ENCODE results near the gene STX10.

STX10 gene

DNA sequence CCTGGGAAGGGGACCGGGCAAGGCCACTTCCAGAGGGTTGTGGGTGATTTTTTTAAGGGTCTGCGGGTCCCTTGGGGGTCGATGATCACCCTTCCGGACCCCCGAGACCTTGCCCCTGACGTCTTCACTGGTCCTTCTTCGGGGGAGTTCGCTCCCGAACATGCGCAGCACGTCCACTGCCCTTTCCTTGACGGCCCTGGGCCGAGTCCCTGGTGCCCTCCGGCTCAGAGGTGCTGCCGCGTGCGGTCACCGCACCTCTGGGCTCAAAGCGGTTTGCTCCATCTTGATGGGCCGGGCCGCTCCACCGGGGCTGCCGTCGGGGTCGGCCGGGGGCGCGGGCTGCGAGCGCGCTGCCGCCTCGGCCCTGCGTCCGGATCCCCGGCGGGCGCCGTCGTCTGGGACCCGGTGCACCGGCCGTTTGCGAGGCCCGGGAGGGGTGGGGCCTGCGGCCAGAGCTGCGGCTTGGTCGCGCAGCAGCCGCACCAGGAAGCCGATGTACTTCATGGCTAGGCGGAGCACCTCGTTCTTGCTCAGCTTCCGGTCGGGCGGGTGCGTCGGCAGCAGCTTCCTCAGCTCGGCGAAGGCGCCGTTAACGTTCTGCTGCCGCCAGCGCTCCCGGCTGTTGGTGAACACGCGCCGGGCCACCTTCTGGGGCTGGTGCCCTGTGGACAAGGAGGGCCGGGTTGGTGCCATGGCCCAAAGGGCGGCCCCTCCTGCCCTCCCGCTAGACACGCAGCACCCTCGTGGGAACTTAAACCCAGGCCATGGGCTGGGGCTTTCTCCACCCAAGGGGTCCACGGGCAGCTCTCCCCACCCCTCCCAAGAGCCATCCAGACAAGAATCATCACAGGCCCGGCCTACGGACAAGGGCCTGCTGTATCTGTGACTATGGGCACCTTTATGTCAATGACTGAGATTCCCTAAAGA lies 50.8 kb downstream of the STX10 start:
- no peak for FAIRE-seq

DNA sequence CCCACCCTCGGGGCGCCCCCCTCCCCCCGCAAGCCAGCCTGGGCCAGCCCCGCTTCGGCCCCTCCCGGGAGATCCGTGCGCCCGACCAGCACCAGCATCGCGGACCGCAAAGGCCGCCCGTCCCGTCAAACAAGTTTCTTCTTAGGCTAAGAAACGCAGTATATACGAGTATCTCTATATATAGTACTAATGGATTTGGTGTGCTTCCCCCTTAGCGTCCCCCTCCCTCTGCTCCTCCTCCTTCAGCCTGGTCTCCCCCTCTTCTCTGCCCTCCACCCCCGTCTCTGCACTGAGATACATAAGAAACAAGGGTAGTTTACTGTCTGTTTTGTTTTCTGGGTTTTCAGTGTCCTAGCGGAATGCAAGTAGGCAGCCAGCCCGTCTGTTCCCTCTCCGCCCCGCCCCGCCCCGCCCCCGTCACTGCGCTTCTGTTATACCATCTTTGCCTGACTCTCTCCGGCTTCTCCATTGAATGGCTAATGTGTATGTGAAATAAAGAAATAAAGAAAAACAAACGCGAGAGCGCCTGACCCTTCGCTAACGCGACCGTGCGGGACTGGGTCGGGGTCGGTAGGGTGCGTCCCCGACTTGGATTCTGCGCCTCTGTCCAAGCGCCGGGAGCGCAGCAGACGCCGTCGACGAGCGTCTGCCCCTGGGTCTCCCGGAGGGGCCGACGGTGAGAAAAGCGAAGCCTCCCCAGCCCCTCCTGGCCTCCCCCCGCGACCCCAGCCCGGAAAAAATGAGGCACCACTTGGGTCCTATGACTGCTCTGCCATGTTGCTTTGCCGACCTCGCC lies 51.7 kb downstream of the STX10 start:
- no peak for FAIRE-seq

DNA sequence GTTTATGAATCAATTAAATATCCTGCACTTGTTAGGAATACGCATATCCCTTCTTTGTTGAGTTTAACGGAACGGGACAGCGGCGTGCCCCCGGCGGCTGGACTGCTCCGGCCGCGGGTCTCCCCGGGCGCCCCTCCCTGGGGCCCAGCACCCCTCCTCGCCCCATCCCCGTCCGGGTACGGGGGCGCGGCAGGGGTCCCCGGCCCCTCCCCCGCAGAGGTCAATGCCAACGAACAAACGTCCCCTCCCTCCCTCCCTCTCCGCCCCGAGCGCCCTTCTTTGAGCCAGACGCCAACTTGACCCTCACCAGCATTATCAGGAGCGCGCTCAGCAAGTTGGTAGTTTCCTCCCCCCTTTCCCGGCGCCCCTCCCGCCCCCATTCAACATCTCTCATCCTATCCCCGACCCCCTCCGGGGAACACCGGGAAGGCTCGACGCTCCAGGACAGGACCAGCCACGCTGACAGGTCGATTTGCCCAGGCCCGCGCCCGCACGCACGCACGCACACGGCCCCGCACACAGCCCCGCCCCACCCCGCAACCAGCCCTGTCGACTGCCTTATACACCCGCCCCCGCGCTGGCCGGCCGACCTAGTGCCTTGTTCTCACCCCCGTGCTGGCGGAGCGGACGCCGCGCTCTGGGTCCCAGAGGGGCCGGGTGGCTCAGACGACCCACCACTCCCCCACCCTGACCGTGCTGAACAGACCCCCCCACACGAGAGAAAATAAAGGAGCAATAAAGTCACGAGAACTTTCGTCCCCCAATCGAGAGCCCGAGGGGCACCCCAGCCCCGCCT lies 52.5 kb downstream of the STX10 start:
- FAIRE-seq, result no peak

DNA sequence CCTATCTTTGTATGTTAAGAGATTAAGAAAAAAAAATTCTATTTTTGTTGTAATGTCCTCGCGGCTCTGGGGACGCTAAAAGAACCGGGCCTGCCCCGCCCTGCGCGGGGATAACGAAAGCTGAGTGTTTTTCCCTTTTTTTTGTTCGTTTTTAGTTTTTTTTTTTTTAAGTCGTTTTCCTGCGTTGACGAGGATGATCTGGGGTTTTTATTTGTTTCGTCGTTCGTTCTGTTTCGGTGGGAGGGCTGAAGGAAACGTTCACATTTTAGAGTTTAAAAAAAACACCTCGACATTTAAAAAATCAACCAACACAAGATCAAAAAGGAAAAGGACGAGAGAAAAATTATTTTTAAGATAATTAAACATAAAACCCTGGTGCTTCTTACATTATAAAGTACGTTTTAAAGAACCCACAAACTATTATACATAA lies 53.1 kb downstream of the STX10 start:
- FAIRE-seq, result no peak

DNA sequence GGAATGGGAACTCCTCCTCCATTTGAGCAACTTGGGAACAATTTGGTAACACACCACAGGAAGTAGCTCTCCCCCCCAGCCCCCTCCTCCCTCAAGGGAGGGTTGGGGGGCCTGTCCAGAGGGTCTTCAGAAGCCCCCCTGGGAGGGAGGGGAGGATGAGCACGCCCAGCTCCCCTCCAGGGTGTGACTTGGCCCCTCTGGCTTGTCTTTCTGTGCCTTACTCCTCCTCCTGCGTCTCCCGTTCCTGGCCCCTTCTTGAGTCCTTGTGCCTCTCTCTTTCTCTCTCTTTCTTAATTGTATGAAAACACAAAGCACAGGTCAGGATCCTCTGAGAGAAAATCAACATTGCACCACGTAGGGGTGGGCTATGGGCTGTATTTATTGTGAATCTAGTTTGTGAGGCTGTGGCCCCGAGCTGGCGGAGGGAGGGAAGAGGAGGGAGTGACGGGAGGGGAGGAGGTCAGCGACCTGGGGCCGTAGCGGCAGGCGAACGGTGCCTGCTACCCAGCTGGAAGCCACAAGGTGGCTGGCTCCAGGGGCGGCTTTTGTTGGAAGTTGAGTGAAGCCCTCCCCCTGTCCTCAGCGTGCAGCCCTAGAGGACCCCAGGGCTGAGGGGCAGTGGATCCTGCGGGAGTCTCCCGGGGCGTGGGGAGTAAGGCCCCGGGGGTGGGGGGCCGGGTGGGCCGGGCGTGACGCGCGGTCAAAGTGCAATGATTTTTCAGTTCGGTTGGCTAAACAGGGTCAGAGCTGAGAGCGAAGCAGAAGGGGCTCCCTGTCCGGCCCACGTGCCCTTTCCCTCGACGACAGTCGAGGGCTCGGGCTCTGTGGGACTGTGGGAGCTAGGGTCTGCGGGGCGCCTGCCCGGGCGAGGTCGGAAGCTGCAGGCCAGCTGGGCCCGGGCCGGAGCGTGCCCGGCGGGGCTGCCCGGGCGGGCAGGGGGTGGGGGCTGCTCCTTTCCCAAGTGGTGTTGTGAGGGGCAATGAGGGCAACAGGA lies 53.9 kb downstream of the STX10 start:
- no peak for FAIRE-seq

DNA sequence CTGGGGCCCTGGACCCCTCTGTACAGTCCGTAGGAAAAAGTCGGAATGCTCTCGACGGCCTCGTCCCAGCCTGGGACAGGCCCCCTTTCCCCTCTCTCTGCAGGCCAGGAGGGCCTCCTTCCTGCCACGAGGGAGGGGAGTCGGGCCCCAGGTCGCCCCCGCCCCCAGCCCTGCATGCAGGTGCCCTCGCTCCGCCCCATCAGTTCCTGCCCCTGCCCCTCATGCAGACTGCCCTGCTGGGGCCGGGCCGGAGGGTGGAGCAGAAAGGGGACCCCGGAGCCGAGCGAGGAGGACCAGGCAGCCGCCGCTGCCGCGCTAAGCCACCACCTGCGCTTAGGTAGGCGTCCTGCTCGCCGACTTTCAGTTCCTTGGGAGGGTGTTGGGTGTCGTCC lies 54.8 kb downstream of the STX10 start:
- no peak for FAIRE-seq

DNA sequence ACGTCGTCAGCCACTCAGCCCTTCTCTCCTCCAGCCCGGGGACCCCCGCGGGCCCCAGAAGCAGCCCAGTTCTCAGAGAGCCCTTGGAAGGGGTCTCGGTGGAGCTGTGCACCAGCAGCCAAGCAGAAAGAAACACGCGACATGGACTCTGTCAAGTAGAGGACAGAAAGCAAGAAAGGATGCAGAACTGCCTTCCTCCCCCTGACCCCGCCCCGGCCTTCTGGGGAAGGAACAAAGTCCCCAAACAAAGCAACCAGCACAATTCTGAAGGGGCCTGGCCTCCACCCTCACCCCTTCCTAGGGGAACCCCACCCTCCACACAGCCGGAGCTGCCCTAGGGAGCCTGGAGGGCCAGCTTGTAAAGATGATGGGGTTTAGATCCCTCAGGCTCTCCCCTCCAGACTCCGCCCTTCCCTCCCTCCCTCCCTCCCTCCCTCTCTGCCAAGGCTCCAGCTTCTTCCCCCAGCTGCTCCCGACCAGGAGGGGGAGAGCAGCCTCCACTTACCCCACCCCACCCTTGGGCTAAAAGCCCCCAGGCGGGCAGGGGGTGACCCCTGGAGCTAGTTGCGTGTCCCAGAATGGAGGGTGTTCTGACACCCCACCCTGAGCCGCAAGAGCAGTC lies 55.3 kb downstream of the STX10 start:
- FAIRE-seq, result no peak

DNA sequence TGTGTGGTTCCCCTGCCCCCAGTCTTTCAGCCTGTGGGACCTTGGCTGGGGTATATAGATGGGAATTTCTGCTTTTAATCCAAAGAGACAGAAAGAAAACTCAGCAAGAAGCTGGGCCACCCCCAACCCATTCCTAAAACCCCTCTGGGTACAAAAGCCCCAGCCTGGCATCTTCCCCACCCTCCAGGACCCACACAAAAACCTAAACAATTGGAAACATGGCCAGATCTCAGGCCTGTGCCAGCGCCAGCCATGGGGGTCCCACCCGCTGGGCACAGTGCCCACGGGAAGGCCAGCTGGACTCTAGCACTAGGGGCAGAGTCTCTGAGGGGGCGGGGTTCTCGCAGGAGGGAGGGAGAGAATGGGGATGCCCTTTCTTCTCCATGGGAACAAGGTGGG lies 56.1 kb downstream of the STX10 start:
- FAIRE-seq, result no peak

All from A204.1 (cell line).